GM12865 (cell line): ENCODE data around the gene ZNF654.

Source experiments
- DNase-seq: peaks from one replicate; pipeline ENCODE4 v3.0.0; 2010; ENCODE audit warnings: low read depth
- H3K4me3 ChIP-seq: 2 replicates; pipeline ENCODE4 v1.5.1; 2011; ENCODE audit warnings: mild to moderate bottlenecking, low read depth, low read length, control low read depth
- TF ChIP-seq, protein P1 (sequence below): IDR thresholded peaks from 2 replicates; pipeline ENCODE4 v1.5.1; 2011; ENCODE audit warnings: low read length, control low read depth, low read depth, inconsistent platforms; ENCODE audit not compliant: insufficient read depth; ENCODE audit errors: missing control alignments

Gene ZNF654

GRCh38 chr3:88084097-88084501, 25.0 kb downstream of the ZNF654 start:
- TF ChIP-seq, protein P1, sequence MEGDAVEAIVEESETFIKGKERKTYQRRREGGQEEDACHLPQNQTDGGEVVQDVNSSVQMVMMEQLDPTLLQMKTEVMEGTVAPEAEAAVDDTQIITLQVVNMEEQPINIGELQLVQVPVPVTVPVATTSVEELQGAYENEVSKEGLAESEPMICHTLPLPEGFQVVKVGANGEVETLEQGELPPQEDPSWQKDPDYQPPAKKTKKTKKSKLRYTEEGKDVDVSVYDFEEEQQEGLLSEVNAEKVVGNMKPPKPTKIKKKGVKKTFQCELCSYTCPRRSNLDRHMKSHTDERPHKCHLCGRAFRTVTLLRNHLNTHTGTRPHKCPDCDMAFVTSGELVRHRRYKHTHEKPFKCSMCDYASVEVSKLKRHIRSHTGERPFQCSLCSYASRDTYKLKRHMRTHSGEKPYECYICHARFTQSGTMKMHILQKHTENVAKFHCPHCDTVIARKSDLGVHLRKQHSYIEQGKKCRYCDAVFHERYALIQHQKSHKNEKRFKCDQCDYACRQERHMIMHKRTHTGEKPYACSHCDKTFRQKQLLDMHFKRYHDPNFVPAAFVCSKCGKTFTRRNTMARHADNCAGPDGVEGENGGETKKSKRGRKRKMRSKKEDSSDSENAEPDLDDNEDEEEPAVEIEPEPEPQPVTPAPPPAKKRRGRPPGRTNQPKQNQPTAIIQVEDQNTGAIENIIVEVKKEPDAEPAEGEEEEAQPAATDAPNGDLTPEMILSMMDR = no peak
- no peak for DNase-seq
- no peak overlapping the region for H3K4me3 ChIP-seq

DNA sequence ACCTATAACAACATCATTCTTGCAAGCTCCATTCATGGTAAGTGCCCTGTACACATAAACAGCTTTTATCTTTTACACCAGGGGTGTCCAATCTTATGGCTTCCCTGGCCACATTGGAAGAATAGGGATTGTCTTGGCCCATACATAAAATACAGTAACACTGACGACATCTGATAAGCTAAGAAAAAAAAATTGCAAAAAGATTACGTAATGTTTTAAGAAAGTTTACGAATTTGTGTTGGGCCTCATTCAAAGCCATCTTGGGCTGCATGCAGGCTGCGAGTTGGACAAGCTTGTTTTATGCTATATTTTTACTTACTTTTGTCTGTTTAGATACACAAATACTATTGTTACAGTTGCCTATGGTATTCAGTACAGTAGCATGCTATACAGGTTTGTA, 31.6 kb downstream of the ZNF654 start:
- H3K4me3 ChIP-seq = no peak overlapping the region
- no peak for DNase-seq
- TF ChIP-seq, protein P1 = no peak

GRCh38 chr3:88092270-88092669, 33.2 kb downstream of the ZNF654 start:
- no peak for DNase-seq
- TF ChIP-seq, protein P1 = no peak
- no peak overlapping the region for H3K4me3 ChIP-seq

DNA sequence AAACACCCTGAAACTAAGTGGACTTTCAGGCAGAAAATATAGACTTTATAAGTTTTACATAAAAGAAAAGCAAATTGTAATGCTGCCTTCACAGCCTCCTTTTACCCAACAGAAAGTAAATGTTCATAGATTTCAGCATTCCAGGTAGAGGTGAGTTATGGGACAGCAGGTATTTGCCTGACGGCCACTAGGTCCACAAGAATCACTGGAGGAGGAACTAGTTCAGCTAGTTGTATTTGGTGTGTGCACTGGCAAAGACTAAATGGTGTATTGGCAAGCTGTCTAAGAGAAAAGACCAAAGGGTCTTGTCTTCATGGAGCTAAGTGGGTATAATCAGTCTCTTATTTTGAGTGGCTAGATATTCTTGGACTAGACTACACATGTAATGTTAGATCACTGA, 34.2 kb downstream of the ZNF654 start:
- H3K4me3 ChIP-seq = no peak overlapping the region
- TF ChIP-seq, protein P1 = no peak
- no peak for DNase-seq

GRCh38 chr3:88101142-88101541, 42.1 kb downstream of the ZNF654 start:
- TF ChIP-seq, protein P1 = no peak
- H3K4me3 ChIP-seq = no peak overlapping the region
- no peak for DNase-seq

DNA sequence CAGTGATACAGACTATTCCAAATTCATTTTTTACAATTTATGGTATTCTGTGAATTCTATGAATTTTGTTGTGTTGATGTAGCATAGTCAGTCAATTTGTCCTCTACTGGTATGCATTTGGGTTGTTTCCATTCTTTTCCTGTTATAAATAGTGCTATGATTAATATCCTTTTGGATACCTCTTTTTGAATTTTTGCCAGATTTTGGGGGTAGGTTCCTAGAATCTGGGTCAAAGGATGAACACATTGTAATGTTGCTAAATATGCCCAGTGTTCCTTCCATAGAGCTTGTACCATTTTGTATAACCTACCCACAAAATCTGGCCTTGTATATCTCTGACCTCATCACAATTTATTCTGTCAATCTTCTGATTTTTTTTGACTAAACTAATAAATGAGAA, 46.3 kb downstream of the ZNF654 start:
- TF ChIP-seq, protein P1 = no peak
- no peak for DNase-seq
- no peak overlapping the region for H3K4me3 ChIP-seq

GRCh38 chr3:88112289-88112688, 53.2 kb downstream of the ZNF654 start:
- TF ChIP-seq, protein P1 = no peak
- DNase-seq = no peak
- H3K4me3 ChIP-seq = no peak overlapping the region
